NCI-H510A (cell line): ENCODE measurements around the gene FTL.
"Not testable (repeated sequence)": the region's sequence is repeated elsewhere in the genome, so short reads cannot be mapped to it uniquely, and the experiment has no call there.

Source experiments
- DNase-seq: peaks from one replicate; lab custom pipeline; 2025; lab: John Stamatoyannopoulos, UW

FTL gene

GRCh38 chr19:48965040-48965805 is at the start of gene FTL:
TSS of gene FTL (plus strand) at chr19:48965309. CDS start at chr19:48965508, 199 bp downstream.
- DNase-seq: peak; percentile 88

DNA sequence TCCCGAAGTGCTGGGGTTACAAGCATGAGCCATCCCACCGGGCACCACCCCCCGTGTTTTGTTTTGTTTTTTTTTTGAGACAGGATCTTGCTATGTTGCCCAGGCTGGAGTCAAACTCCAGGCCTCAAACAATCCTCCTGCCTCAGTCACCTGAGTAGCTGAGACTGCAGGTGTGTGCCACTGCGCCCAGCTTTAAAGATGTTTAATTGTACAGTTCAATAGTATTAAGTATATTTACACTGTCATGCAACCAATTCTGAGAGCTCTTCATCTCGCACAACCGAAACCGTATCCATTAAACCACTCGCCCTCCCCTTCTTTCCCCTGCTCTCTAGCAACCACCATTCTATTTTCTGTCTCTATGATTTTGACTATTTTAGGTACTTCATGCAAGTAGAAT is 49.4 kb upstream of the FTL start:
- peak; percentile 47 for DNase-seq

DNA sequence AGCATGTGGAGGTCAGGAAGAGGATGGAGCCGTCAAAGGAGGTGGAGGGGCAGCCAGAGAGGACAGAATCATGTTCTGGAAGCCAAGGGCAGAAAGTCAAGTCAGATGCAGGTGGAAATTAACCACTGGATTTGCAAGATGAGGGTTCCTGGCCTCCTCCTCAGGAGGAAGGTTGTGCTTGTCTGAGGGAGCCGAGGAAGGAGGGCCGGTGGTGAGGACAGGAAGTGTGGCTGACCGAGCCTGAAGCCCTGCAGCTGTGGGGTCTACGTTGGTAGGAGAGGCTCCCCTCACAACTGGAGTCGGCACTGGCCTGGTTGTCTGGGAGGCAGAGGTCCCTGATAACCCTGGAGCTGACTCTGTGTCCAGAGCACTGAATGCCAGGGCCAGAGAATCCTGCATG is 47.0 kb upstream of the FTL start:
- no peak for DNase-seq

GRCh38 chr19:48918801-48919247 is 46.3 kb upstream of the FTL start:
- DNase-seq: no peak

GRCh38 chr19:48919271-48919670 is 45.8 kb upstream of the FTL start:
- DNase-seq: not testable (repeated sequence)

GRCh38 chr19:48920949-48921348 is 44.2 kb upstream of the FTL start:
- DNase-seq: no peak

DNA sequence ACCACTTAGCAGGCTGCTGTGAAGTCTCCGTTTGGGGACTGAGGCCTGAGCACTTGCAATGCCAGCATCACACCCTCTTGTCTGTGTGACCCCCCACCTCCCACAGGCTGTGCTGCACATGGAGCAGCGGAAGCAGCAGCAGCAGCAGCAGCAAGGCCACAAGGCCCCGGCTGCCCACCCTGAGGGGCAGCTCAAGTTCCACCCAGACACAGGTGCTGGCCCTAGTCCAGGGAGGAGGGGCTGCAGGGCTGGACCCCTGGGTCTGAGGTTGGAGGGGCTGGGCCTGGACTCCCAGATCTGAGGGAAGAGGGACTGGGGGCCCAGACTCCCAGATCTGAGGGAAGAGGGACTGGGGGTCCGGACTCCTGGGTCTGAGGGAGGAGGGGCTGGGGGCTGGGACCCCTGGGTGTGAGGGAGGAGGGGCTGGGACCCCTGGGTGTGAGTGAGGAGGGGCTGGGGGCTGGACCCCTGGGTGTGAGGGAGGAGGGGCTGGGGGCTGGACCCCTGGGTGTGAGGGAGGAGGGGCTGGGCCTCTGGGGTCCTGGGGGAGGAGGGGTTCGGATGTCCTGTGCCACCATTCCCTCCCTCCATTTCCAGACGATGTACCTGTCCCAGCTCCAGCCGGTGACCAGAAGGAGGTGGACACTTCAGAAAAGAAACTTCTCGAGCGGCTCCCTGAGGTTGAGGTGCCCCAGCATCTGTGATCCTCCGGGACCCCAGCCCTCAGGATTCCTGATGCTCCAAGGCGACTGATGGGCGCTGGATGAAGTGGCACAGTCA is 43.2 kb upstream of the FTL start:
- DNase-seq: no peak

GRCh38 chr19:48922548-48923490 is 42.3 kb upstream of the FTL start:
- DNase-seq: no peak

- no peak for DNase-seq
These were observed 39.8 kb upstream of the FTL start for GRCh38 chr19:48925240-48925843.

DNA sequence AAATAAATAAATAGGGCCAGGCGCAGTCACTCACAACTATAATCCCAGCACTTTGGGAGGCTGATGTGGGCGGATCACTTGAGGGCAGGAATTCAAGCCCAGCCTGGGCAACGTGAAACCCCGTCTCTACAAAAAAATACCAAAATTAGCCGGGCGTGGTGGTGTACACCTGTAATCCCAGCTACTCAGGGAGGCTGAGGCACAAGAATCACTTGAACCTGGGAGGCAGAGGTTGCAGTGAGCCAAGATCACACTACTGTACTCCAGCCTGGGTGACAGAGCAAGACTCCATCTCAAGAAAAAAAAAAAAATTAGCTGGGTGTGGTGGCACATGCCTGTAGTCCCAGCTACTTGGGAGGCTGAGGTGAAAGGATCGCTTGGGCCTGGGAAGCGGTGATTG is 39.2 kb upstream of the FTL start:
- DNase-seq: not testable (repeated sequence)

- DNase-seq: no peak
These were observed 38.2 kb upstream of the FTL start for GRCh38 chr19:48926909-48927308.

DNA sequence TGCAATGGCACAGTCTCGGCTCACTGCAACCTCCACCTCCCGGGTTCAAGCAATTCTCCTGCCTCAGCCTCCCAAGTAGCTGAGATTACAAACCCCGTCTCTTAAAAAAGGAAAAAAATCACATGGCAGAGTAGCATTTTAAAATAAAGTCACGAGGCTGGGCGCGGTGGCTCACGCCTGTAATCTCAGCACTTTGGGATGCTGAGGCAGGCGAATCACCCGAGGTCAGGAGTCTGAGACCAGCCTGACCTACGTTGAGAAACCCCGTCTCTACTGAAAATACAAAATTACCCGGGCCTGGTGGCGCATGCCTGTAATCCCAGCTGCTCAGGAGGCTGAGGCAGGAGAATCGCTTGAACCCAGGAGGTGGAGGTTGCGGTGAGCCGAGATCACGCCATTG is 37.4 kb upstream of the FTL start:
- not testable (repeated sequence) for DNase-seq

- no peak for DNase-seq
These were observed 36.7 kb upstream of the FTL start for GRCh38 chr19:48928164-48929025.

DNA sequence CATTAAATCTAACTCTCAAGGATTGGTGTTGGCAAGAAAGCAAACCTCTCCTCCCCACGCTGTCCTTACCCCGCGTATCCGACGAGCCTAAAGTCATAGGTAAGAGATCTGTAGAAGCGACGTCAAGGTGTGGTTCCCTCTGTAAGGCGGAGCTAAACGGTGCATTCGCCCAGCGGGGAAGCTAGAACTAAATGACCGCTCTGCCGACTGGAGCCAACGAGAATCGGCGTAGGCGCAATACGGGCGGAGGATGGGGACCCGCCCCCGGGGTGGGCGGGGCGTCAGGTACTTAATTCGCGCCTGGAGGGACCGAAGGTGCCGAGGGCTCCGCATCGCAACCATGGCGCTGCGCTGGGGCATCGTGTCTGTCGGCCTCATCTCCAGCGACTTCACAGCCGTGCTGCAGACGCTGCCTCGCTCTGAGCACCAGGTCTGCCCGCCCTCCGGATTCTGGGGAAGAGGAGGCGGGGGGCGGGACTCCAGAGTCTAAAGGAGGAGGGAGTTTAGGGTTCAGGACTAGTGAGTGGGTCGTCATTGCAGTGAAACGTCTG is 31.7 kb upstream of the FTL start, which contains the start of gene DHDH:
Gene DHDH, plus strand, starts transcription at position 318 of the 551 bp plus-strand sequence. Its CDS starts 23 bp downstream, at position 341.
- peak; percentile 96 for DNase-seq

DNA sequence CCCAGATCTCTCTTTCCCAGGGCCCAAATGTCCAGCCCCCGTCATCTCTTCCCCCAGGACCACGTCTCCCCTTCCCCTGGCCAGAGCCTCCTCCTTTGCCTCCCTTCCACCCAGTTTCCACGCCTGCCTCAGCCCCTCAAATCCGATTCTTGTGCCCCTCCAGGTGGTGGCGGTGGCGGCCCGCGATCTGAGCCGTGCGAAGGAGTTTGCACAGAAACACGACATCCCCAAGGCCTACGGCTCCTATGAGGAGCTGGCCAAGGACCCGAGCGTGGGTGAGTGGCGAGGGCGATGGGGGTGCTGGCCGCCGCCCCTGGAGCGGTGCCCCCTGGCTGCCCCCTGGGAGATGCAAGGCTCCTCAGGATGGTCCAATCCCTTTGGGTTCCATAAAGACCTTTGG is 30.3 kb upstream of the FTL start:
- no peak for DNase-seq

DNA sequence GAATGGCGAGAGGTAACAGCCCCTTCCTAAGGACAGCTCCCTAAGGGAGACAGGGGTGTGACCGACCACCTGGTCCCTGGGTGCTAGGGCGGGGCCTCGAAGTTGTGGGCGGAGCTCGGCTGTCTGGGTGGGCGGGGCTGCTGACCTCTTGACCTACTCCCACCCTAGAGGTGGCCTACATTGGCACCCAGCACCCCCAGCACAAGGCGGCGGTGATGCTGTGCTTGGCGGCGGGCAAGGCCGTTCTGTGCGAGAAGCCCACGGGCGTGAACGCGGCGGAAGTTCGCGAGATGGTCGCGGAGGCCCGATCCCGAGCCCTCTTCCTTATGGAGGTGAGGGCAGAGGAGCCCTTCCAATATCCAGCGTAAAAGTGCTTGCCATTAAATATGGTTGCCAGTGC is 29.2 kb upstream of the FTL start:
- DNase-seq: no peak

GRCh38 chr19:48938256-48938655 is 26.9 kb upstream of the FTL start:
- no peak for DNase-seq

GRCh38 chr19:48940902-48941301 is 24.2 kb upstream of the FTL start:
- no peak for DNase-seq

DNA sequence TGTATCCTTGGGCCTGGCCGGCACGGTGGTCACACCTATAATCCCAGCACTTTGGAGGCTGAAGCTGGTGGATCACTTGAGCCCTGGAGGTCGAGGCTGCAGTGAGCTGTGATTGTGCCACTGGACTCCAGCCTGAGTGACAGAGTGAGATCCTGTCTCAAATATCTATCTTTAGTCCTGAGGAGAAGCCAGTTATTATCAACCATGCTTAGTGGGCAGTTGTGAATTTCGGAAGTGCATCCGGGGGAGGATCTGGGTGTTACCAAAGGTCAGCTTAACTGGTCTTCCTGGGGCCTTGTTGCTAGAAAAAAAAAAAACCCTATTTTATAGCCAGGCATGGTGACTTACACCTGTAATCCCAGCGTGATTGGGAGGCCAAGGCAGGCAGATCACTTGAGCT is 22.0 kb upstream of the FTL start:
- DNase-seq: no peak

GRCh38 chr19:48945415-48945814 is 19.7 kb upstream of the FTL start:
- DNase-seq: no peak
